Activated CD8-positive, alpha-beta memory T cell treated with anti-CD3 and anti-CD28 coated beads, Interleukin-2, amount 50 U/mL, for 4 hours (primary cell): ENCODE measurements around the gene BARHL1.
"Not testable (repeated sequence)": the region's sequence is repeated elsewhere in the genome, so short reads cannot be mapped to it uniquely, and the experiment has no call there.

Source experiments
- DNase-seq: peaks from one replicate; pipeline ENCODE4 v3.0.0-alpha.2; 2020

Gene BARHL1

DNA sequence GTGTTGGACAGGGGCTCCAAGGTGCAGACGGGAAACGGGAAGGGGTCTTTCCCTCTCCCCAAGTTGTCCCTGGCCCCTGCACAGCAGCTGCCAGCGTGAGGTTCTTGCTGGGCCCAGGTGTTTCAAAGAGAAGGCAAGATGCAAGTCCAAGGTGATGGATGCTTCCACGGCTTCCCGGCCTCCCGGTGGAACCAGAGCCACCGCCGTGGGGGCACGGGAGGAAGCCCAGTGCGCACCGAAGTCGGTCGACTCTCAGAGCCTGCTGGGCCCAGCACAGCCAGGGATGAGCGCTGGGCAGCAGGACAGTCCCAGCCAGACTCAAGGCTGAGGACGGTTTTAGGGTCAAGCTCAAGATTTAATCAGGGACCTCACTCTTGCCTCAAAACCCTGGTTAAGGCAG lies 25.2 kb upstream of the BARHL1 start:
- DNase-seq: no peak

DNA sequence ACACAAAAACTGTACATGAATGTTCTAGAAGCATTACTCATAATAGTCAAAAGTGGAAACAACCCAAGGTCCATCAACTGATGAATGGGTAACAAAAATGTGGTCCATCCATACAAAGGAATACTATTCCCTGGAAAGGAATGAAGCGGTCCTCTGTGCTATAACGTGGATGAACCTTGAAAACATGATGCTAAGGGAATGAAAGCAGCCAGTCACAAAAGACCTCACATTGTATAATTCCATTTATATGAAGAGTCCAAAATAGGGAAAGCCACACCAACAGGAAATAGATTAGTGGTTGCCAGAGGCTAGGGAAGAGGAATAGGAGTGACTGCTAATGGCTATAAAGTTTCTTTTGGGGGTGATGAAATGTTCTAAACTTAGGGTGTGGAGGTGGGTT lies 22.7 kb upstream of the BARHL1 start:
- DNase-seq: no peak

DNA sequence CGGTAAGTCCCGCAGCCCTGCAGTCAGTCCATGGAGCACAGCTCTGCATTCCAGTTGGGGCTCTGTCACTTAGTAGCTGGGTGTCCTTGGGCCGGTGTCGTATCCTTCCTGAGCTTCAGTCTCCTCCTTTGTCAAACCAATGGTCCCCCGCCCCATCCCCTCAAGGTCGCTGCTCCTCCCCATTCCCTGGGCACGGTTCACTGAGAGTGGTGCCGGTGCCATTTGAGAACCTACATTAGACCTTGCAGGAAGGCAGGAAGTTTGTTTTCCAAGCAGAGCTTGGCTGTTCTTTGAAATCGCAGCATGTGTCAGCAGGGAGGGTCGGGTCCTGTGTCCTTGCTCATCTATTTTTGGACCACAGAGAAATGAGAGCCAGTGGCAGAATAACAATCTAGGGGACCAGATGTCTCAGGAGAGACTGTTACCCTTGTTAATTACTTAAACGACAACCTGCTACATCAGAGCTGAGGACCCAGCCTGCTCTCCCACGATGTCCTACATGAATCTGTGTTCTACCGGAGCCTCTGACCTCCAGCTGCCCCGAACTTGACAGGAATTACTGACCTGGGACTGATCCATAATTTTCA lies 21.7 kb upstream of the BARHL1 start:
- DNase-seq: no peak

DNA sequence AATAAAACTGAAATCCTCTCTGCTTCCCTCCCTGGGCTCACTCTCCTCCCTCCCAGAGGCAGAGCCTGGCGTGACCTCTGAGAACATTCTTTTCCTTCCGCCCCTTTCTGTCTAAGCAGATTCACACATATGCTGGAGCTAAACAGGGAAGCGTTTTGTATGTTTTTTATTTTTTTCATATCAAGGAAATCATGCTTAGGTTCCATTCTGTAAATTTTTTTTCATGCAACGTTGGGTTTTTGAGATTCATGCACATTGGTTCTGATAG lies 20.2 kb upstream of the BARHL1 start:
- DNase-seq: no peak

DNA sequence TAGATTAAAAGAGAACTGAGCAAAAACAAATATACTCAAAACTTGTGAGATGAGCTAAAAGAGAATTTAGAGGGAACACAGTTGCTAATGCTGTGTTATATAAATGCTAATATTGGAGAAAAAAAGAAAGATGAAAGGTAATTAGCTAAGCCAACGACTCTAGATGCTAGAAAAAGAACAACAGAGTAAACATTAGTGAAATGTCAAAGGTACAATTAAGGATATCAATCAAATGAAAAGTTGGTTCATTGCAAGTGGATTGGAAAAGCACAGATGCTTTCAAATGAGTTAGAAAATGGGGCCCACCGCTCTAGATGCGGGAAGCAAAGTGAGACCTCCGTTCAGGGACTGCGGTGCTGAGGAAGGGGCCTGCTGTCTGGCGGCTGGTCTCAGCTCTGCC lies 17.9 kb upstream of the BARHL1 start:
- DNase-seq: no peak

DNA sequence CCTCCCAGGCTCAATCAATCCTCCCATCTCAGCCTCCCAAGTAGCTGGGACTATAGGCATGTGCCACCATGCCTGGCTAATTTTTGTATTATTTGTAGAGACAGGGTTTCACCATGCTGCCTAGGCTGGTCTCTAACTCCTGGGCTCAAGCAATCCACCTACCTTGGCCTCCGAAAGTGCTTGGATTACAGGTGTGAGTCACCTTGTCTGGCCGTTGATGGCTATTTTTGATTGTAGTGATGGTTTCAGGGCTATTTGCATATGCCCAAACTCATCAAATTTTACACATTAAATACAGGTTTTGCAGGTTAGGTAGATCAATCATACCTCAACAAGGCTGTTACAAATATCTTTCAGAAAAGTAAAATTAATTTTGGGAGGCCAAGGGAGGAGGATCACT lies 13.6 kb upstream of the BARHL1 start:
- not testable (repeated sequence) for DNase-seq

DNA sequence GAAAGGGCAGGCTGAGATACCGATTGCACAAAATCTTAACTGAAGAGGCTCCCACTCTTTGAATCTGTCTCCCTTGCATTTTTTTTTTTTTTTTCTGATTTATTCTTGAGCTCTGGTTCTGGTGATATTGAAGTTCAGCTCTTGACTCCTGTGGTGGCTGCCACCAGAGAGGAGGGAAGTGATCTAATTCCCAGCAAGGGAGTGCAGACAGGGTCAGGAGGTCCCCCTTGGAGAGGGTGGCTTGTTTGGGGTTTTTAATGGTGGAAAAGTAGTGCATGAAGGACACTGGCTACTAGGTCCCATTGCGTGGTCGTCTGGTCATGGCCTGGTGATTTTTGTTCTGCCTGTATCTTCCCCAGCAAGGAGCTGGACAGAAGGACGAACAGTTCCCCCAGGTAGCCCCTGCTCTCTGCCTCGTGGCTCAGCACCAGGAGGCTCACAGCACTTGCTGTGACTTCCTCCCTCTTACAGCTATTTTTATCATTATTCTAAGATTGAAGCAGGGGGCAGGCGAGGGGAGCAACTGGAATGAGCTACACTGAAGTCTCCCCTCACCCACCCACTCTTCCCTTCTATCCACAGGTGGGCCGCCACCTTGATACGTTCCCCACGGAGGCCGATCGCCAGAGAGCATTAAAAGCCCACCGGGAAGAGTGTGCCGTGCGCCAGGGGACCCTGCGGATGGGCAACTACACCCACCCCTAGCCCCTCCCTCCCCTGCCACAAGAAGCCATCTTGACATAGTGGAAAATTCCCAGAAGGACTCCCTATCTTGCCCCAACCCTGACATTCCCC lies 10.4 kb upstream of the BARHL1 start:
- DNase-seq: no peak

DNA sequence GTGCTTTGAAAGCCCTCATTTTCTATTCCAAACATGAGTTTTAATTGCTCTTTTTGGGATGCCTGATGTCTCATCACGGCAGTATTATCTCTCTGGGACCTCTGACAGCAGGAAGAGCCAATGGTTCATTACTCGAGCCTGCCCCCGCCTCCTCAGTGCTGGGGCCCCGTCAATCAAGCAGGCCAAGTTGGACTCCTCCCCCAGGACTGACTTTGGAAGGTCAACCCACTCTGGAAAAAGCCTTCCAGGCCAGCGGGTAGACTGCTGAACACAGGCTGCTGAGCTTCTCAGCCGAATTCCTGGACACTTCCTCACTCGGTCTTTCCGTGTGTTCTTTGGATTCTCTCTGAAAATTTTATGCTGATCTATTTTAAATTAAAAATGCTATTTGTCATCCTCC lies 9.5 kb upstream of the BARHL1 start:
- DNase-seq: no peak

DNA sequence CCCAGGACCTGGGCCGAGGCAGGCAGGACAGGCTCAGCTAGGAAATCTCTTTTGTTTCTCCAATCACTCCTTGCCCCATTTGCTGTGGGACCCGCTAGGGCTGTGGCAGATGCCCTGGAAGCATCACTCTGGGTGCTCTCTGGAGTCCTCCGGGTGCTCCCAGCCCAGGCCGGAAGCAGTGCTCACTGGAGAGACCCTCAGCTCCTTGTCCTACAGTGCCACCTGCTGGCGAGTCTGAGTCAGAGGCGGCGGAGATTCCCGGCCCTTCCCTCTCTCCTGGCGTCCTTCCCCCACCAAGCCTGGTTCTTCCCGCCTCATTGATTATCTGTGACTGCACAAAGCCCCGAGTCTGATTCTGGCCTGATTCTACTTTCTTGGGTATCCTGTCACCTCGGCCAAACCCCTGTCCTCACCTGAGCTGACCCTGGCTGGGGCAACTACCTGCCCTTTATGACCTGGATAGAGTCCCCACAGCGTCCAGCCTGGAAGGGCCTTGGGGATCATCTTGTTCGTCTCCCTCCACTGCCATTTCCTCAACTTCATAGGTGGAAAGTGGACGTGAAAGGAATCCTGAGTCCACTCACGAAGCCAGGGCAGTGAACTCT lies 7.3 kb upstream of the BARHL1 start:
- peak; percentile 37 for DNase-seq

DNA sequence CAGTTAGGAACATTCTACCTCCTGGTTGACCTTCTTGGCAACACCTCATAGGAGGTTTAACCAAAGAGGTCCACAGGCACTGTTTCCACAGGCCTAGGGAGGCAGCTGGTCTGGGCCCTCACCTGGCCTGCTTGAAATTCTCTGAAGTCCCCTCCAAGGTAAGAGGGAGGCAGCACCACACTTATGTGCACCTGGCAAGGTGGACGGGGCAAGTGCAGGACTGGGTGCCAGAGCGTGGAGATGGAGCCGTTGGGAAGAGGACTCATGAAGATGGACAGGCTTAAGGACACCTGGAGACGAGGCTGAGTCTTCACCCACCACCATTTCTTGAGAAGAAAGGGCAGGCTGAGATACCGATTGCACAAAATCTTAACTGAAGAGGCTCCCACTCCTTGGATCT lies 6.6 kb upstream of the BARHL1 start:
- no peak for DNase-seq

DNA sequence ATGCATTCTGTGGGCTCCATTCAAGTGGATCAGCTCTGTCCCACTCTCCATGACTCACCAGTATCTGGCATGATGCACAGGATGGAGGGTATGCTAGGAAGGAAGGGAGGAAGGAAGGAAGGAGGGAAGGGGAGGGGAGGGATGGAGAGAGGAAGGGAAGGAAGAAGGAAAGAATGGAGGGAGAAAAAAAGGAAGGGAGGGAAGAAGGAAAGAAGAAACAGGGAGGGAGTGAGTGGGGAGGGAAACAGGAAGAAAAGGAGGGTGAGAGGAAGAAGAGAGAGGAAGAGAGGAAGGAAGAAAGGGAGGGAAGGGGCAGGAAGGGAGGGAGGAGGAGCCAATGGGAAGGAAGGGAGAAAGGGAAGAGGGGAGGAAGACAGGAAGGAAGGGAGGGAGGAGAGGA lies 5.3 kb upstream of the BARHL1 start:
- no peak for DNase-seq

DNA sequence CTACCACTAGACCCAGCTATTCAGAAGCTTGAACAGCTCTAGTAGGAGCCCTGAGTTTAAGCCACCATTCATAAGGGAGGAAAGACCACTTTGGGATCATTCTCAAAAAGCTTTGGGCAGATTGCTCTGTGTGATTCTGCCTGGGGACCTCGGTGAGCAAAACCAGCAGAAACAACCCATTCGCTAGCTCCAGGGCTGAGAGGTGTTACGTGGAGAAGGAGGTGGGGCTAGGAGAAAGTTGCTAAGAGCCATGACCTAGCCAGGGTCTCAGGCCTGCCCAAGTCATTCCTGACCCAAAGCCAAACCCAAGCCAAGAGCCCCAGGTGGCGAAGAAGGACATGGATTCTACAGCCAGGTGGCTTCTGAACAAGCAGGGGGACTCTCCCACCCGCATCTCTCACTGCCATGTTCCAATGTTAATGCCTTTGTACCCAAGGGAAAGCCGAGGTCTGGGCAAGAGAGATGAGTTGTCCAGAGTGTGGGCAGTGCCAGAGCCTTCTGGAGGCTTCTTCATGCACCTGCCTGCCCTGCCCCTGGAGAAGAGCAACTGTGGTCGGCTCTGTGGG lies 4.0 kb upstream of the BARHL1 start:
- no peak for DNase-seq

DNA sequence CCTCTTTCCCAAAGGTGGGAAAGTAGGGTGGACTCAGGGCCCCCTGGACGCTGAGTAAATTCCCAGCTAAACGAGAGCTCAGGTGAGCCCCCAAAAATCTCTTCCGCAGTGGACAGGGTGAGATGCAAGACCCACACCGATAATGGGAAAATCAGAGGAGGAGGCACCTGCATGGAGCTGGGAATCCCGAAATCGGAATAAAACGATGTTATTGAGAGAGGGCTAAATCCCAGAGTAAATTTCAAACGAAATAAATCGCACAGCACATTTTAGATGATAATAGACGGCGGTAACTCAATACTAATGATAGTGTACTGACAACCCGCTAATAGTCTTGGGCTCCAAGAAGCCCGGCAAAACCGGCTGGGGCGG lies 3.0 kb upstream of the BARHL1 start:
- no peak for DNase-seq

DNA sequence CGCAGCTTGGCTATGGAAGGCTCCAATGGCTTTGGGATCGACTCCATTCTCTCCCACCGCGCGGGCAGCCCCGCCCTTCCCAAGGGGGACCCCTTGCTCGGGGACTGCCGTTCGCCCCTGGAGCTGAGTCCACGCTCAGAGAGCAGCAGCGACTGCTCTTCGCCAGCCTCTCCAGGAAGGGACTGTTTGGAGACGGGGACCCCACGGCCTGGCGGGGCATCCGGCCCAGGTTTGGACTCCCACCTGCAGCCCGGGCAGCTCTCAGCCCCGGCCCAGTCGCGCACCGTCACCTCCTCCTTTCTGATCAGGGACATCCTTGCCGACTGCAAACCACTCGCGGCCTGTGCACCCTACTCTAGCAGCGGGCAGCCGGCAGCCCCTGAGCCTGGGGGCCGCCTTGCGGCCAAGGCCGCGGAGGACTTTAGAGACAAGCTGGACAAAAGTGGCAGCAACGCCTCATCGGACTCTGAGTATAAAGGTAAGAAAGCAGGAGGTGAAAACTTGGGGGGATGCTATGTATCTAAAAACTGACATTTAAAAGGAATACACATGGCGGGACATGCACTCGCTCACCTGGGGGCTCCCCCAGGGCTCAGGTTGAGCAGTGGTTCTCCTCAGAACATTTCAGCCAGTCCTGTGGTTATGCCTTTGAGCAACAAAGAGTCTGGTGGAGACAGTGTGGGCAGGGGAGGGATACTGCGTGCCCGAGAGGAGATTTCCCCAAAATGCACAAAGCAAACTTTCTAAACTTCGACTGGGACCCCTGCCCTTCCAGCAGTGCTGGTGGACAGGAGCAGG lies 579 bp downstream of the BARHL1 start:
- no peak for DNase-seq

DNA sequence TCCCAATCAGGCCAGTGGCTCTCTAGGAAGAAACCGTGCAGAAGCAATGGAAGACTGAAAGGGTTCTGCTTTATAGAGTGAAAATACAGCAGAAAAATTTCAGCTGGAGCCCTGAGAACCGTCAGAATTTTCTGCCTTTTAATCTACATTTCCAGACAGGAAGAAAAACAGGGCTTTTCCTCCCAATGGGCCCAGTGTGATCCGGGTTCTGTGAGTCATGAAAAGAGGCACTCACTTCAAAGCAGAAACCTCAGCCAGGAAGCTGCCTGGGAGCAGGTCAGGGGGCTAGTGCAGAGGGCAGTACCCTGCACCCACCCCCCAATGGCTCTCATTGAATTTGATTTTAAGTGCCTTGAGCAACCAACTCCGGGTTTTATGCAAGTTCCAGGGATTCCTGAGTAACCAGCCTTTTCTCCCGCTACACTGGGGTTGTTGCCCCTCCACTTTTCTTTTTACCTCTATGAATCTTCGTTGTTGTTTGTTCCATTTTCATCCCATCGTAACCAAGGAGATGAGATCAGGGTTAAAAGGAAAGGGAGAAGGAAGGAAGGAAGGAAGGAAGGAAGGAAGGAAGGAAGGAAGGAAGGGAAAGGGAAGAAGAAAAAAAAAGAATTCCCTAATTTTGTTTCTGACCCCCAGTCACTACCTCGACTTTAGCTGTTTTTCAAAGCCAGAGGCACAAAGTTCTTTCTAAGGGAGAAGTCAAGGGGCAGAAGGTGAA lies 1.3 kb downstream of the BARHL1 start:
- no peak for DNase-seq

DNA sequence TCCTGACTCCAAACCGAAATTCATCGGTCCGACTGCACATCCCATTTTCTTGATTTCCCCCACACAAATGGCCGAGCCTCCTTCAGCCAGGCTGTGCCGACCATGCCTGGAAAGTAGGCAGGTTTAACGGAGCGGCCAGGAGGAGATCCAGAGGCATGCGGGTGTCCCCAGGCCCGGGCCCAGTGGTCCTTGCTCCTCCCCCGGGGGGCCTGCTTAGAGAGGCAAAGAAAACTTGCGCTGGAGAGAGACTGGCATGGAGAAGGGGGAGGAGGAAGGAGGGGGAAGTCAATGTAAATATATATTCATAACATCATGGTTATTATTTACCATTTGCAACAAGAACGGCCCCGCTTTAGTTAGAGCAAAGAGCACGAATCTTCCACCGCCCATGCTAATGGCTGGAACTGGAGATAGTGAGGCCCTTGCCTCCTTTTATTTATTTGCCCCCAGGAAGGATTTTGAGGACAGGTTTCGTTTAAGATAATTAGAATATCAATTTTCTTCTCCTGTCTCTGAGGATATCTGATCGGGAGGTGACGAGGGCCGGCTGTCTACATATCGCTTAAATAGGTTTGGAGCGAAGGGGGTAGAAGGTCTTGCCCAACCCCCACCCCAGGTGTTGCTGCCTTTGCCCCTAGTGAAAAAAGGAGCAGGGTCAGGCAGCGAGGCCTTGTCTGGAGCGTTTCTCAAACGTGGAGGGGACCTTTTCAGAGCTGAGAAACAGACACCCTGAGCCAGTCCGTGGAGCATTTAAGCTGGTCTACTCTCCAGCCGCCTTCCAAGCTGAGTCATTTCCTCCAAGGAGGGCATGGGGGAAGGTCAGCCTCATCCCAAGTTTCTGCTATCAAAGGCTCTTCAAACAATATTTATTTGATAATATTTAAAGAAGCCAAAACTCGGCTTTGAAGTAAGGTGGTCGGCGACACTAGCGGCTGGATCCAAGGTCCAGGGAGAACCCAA lies 2.5 kb downstream of the BARHL1 start:
- no peak for DNase-seq

DNA sequence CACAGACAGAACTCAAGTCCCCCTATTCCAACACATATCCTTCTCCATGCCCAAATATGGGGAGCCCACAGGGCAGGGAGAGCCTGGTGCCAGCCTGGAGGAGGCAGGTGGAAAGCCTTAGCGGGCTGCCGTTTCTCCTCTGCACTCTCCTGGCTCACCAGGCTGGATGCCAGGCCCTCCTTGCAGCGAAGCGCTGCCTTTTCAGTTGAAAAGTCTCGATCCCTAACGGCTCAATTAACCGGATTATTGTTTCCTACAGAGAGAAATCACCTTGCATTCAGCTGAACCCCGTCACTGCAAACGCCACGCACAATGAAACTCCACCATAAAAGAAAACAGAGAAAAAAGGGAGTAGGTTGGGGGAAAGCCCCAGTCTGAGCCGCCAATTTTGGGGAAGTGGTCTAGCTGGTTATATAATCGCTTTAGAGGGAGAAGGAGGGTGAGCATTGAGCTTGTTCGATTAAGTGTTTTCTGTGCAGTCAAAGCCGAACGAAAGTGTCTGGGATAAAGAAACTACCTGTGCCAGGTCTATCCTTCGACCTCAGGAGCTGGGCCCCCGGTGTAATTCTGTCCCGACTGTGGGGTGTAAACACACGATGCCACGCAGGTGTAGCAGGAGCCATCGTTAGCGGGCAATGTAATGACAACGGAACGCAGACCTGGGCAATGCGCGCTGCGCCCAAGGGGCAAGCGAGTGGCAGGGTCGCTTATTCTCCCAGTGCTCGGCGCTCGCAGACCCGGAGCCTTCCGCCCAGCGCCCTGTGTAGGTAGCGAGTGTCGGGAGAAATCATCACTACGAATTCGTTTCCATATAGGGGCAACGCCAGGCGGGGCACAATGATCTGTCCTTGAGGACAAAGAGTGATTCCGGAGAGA lies 3.8 kb downstream of the BARHL1 start:
- no peak for DNase-seq

DNA sequence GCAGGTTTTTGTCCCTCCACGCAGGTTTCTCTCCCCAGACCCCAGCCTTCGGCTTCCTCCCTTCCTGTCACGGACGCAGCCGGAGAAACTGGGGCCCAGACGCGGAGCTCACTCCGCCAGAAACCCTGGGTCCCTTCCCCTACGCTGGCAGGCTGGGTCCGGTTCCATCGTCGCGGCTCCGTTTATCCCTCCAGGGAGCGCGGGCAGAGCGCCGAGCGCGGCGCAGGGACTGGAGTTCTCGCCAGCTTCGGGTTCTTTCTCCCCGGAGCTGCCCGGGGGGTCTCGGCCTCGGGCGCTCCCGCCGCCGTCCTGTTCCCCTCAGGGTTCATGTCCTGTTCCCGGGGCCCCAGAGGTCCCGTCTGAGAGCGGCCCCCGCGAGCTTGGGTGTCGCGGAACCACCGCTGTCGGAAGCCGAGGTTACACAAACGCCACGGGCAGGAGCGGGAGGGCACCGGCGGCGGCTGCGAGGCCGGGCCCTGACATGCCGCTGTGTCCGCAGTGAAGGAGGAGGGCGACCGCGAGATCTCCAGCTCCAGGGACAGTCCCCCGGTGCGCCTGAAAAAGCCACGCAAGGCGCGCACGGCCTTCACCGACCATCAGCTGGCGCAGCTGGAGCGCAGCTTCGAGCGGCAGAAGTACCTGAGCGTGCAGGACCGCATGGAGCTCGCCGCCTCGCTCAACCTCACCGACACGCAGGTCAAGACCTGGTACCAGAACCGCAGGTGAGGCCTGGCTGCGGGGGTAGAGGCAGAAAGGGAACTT lies 4.6 kb downstream of the BARHL1 start:
- no peak for DNase-seq

DNA sequence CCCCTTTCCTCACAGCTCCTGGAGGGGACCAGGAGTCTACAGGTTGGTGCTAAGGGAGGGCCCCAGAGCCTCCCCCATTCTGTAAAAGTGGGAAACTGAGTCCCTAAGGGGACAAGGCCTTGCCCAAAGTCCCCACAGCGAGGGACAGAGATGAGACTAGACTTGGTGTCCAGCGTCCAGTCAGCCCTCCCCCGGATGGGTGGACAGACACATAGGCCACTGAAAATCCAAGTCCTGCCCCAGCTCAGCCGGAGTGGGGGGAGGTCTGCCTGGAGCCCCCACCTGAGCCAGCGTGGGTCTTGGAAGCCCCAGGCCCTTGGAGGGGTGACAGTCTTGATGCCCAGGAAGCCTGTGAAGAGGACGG lies 5.2 kb downstream of the BARHL1 start:
- DNase-seq: no peak

DNA sequence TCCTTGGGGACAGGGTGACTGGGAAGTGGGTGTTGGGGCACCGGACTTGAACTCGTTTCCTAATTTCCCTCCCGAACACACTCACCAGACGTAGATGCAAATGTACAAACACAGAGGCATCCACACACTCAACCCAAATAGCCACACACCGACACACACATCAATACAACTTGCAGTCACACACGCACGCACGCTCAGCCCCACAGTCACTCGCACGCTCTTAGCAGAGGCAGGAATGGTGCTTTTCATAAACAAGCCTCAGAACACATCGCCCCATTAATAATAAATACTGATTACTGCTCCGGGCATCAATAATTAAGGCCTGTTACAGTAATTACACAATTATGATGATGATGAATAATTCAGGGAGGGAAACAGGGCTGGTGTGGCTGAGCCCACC lies 5.7 kb downstream of the BARHL1 start:
- no peak for DNase-seq
